Stomach (tissue), 4 donors: ENCODE measurements around the gene DNAAF3.

ENCODE experiments used
- EP300 ChIP-seq: sonication (generic); formaldehyde crosslinking; IDR thresholded peaks from one replicate; pipeline ENCODE4 v1.6.1; 2017; ENCODE audit warnings: antibody characterized with exemption
- POLR2A ChIP-seq, 4 donors: fragments of 450-650 bp; IDR thresholded peaks; one replicate each; pipeline ENCODE4 v1.6.1; 2016; ENCODE audit warnings: antibody characterized with exemption in 4 of 4, control low read depth in 2 of 4, mild to moderate bottlenecking in 1 of 4, moderate library complexity in 1 of 4
- POLR2AphosphoS5 ChIP-seq, 3 donors: sonication (generic); formaldehyde crosslinking; IDR thresholded peaks; one replicate each; pipeline ENCODE4 v1.6.1; 2016; ENCODE audit warnings: antibody characterized with exemption in 3 of 3
- TF ChIP-seq, protein P1 (sequence below), 7 experiments: fragments of 450-650 bp in 4 of 7; fragments of 200-600 bp in 3 of 7; sonication (generic) in 3 of 7; IDR thresholded peaks; one replicate each; pipeline ENCODE4 v1.5.1; 2016 to 2019; ENCODE audit warnings: antibody characterized with exemption in 7 of 7, control low read depth in 2 of 7, mild to moderate bottlenecking in 1 of 7

DNA sequence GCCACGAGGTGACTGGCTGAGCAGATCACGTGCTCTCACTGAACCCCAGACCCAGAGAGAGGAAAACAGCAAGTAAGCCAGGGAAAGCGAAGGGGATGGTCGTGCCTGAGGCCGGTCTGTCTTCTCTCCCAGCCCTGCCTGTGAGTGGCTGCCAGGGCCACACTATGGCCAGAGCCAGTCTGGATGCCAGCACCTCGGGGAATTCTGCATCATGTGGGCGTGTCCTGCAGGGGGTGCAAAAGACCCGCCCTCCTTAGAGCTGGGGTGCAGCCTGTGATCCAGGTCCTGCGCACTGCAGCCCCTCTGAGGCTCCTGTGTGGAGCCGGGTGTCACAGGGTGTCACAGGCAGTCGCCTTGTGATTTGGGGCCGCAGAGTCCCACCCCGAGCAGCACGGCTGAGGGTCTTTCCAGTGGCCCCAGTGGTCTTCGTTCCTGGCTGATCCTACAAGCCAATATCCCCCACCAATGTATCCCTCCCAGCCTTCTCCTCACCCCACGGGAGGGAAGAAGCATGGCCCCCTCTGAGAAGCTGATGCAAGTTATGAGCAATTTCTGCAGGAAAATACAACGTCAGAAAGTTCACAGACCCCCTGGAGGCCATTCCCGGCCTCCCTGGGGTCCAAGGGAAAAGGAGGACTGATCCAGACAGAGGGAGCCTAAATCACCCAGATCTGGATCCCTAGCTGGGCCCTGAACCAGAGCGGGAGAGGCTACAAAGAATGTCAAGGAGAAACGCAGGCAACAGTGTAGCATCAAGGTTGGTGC, 56.7 kb downstream of the DNAAF3 start:
- no peak for TF ChIP-seq POLR2AphosphoS5 (IDR thresholded peaks at IDR 0.05)
- TF ChIP-seq EP300 = no peak
- TF ChIP-seq, protein P1, sequence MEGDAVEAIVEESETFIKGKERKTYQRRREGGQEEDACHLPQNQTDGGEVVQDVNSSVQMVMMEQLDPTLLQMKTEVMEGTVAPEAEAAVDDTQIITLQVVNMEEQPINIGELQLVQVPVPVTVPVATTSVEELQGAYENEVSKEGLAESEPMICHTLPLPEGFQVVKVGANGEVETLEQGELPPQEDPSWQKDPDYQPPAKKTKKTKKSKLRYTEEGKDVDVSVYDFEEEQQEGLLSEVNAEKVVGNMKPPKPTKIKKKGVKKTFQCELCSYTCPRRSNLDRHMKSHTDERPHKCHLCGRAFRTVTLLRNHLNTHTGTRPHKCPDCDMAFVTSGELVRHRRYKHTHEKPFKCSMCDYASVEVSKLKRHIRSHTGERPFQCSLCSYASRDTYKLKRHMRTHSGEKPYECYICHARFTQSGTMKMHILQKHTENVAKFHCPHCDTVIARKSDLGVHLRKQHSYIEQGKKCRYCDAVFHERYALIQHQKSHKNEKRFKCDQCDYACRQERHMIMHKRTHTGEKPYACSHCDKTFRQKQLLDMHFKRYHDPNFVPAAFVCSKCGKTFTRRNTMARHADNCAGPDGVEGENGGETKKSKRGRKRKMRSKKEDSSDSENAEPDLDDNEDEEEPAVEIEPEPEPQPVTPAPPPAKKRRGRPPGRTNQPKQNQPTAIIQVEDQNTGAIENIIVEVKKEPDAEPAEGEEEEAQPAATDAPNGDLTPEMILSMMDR (IDR thresholded peaks at IDR 0.05) = no peak
- no peak for TF ChIP-seq POLR2A (IDR thresholded peaks at IDR 0.05)
